ENCODE data around the gene MRPL37.
"Not testable (repeated sequence)": the region's sequence is repeated elsewhere in the genome, so short reads cannot be mapped to it uniquely, and the experiment has no call there.

MRPL37 gene

GRCh38 chr1:54220004-54220811 is 20.2 kb downstream of the MRPL37 start:
- peak; percentile 27 for DNase-seq

GRCh38 chr1:54221113-54221834 is 21.3 kb downstream of the MRPL37 start:
- no peak for DNase-seq

- no peak for DNase-seq
These were observed 22.0 kb downstream of the MRPL37 start for GRCh38 chr1:54221867-54222484.

GRCh38 chr1:54222711-54223110 is 22.7 kb downstream of the MRPL37 start:
- no peak for DNase-seq

GRCh38 chr1:54223441-54224202 is 23.7 kb downstream of the MRPL37 start:
- no peak for DNase-seq

GRCh38 chr1:54224233-54224632 is 24.3 kb downstream of the MRPL37 start:
- DNase-seq = no peak

GRCh38 chr1:54225378-54225777 is 25.4 kb downstream of the MRPL37 start:
- DNase-seq = no peak

- no peak for DNase-seq
These were observed 26.1 kb downstream of the MRPL37 start for GRCh38 chr1:54225986-54226559.

- DNase-seq = peak; percentile 68
These were observed 27.2 kb downstream of the MRPL37 start for GRCh38 chr1:54227091-54227602.

GRCh38 chr1:54227891-54228310 is 27.9 kb downstream of the MRPL37 start:
- DNase-seq = no peak

GRCh38 chr1:54228638-54229079 is 28.7 kb downstream of the MRPL37 start:
- DNase-seq = no peak

GRCh38 chr1:54229281-54229891 is 29.4 kb downstream of the MRPL37 start:
- DNase-seq = peak; percentile 71

- no peak for DNase-seq
These were observed 30.8 kb downstream of the MRPL37 start for GRCh38 chr1:54230507-54231339.

- DNase-seq = not testable (repeated sequence)
These were observed 33.2 kb downstream of the MRPL37 start for GRCh38 chr1:54233196-54233595.

- no peak for DNase-seq
These were observed 34.3 kb downstream of the MRPL37 start for GRCh38 chr1:54234284-54234683.

GRCh38 chr1:54237586-54237985 is 37.6 kb downstream of the MRPL37 start:
- DNase-seq = no peak

- no peak for DNase-seq
These were observed 38.5 kb downstream of the MRPL37 start for GRCh38 chr1:54238353-54239034.

GRCh38 chr1:54239035-54239383 is 39.0 kb downstream of the MRPL37 start:
- DNase-seq = no peak

- peak; percentile 51 for DNase-seq
These were observed 39.7 kb downstream of the MRPL37 start for GRCh38 chr1:54239631-54240031.

GRCh38 chr1:54240741-54241335 is 40.9 kb downstream of the MRPL37 start:
- no peak for DNase-seq

Data from fibroblast of skin of scalp (primary cell).